Fibroblast of skin of back (primary cell): ENCODE data around the gene WDPCP.
"Not testable (repeated sequence)": the region's sequence is repeated elsewhere in the genome, so short reads cannot be mapped to it uniquely, and the experiment has no call there.

ENCODE experiments used
- DNase-seq: peaks from one replicate; pipeline ENCODE4 v3.0.0-alpha.2; 2013

Gene WDPCP

GRCh38 chr2:63099032-63099431, 489.2 kb downstream of the WDPCP start:
- DNase-seq: no peak

DNA sequence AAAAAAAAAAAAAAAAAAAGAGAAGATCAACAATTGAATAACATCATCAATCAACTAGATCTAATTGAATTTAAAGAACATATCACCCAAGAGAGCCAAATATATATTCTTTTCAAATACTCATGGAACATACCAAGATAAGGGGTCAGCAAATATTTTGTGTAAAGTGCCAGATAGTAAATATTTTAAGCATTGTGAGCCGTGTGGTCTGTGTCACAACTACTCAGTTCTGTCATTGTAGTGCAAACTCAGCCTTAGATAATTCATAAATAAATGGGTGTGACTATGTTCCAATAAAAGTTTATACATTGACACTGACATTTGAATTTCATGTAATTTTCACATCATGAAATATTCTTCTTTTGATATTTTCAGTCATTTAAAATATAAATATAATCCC, 491.8 kb downstream of the WDPCP start:
- DNase-seq: no peak

DNA sequence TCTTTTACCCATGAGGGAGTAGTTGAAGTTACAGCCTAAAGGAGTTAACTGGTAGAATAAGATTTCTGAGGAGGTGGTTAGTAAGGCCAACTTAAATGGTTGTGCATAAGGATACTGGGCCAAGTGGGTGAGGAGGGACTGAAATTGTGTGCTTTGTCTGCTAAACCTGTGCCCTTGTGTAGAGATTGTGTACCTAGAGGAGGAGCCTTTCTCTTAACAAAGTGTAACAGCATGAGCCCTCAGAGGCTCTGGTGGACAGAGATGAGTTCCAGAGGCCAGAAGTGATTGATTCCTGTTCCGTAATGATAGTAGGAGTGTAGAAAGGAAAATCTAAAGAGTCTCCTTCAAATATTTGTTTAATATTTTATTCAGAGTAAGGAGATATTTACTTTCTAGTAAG, 494.8 kb downstream of the WDPCP start:
- DNase-seq: no peak

- DNase-seq: no peak
Measured at GRCh38 chr2:63092857-63093256, 495.4 kb downstream of the WDPCP start.

GRCh38 chr2:63092401-63092800, 495.9 kb downstream of the WDPCP start:
- no peak for DNase-seq

DNA sequence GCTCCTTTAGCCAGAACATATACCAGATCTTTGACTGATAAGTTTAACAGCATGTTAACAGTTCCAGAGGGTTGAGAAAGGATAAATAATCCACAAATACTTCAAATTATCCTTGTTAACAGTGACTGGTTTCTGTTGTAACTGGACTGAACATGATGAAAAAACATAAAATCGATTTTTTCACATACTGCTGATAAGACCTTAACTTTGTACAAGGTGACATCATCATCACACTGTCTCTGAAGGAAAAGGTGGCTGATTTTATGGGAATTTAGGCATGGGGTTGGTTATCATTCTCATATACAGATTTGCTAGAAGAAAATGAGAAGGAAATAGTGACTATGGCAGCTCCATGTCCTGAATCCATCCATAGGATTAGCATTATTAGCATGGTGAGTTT, 501.6 kb downstream of the WDPCP start:
- DNase-seq: no peak

GRCh38 chr2:63081404-63081803, 506.9 kb downstream of the WDPCP start:
- DNase-seq: no peak

DNA sequence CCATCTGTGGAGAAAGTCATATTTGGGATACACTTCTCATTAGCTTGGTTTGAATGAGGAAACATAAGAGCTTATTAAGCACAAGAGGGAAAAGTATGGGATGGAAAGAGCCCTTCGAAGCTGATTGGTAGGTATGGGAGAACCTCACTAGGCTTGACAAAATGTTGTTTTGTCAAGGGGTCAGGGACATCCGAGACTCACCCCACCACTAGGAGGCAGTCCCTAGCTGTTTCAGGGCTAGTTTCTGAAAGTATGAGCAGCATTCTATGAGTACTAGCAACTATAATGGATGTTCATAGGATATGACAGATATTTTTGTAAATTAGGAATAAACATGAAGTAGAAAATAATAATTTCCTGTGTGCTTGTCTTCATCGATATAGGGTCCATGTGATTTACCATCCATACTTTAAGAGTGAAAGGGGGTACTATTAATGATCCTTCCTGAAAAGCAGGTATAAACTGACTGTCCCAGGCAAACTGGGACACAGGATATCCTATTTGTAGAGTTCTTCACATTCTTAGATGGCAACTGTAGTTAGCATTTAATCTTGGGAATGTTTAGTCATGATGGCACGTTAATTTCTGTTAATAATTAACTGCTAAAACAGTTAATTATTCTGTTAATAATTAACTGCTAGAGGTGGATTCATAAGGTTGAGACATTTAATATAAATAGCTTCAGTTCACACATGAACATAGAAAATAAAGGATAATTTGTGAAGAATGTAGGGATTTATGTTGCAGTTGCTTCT, 509.2 kb downstream of the WDPCP start:
- DNase-seq: no peak

DNA sequence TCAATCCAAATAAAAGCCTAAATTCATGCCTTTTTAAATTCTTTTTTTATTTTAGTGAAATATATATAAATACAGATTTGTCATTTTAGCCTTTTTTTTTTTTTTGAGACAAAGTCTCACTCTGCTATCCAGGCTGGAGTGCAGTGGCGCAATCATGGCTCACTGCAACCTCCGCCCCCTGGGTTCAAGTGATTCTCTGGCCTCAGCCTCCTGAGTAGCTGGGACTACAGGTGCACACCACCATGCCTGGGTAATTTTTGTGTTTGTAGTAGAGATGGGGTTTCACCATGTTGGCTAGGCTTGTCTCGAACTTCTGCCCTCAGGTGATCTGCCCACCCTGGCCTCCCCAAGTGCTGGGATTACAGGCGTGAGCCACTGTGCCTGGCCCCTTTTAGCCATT, 513.9 kb downstream of the WDPCP start:
- DNase-seq: not testable (repeated sequence)

GRCh38 chr2:63073994-63074393, 514.3 kb downstream of the WDPCP start:
- DNase-seq: no peak

DNA sequence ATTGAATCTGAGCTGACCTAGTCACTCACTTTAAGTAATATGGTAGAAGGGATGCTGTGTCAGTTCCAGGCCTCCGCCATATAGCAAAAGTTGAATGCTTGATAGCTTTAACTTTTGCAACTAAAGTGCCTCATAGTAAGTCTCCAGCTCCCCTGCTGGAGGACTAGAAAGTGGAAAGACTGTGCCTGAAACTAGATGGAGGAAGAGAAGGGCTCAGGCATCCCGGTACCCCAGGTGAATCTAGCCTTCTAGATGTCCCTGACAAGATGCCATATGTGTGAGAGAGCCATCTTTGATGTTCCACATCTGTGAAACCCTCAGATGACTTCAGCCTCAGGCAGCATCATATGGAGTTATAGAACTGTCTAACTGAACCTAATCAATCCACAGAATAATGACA, 516.6 kb downstream of the WDPCP start:
- DNase-seq: no peak
